DND-41 (cell line): ENCODE data around the gene ECI1.

Source experiments
- CTCF ChIP-seq: IDR thresholded peaks from 2 replicates; pipeline ENCODE4 v1.5.1; 2012; ENCODE audit warnings: borderline replicate concordance, low read length, moderate library complexity, mild to moderate bottlenecking; ENCODE audit not compliant: poor library complexity, severe bottlenecking; ENCODE audit errors: extremely low read depth
- EZH2 ChIP-seq: IDR thresholded peaks from 3 replicates; pipeline ENCODE4 v1.6.1; 2012; ENCODE audit warnings: borderline replicate concordance, low read depth, mild to moderate bottlenecking, moderate library complexity, low read length, inconsistent platforms; ENCODE audit not compliant: severe bottlenecking

GRCh38 chr16:2244926-2245795, 6.2 kb downstream of the ECI1 start:
- TF ChIP-seq CTCF = no peak
- no peak for TF ChIP-seq EZH2
